ENCODE measurements around the gene ELL.
"Not testable (repeated sequence)": the region's sequence is repeated elsewhere in the genome, so short reads cannot be mapped to it uniquely, and the experiment has no call there.

Gene ELL

DNA sequence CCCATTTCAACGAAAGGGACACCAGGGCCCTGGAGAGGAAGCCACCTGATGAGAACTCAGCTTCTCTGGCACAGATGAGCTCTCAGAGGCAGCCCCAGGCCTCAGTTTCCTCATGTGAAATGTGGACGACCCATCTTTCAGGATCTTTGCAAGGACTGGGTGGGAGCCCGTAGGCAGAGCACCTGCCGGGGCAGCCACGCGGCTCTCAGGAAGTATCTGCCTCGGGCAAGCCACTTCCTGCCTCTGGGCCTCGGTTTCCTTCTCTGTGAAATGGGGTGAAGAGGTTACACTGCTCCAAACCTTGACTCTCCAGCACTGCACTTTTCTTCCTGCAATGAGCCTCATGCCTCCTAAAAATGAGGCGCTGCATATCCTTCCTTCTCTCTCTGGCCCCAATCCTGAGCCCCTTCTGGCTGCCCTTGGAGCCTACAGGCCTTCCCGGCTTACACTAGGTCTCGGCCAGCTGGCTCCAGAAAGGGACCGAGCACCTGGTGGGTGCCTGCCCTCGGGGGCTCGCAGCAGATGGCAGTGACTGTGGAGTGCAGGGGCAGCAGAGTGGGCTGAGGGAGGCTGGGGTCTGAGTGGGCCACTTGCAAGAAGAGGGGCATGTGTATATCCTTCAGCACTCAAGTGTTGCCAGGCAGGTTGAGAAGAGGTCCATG lies 99.2 kb downstream of the ELL start:
- no peak for DNase-seq (ENCODE audit: low read depth in 2 of 2)

GRCh38 chr19:18421371-18421959 lies 100.4 kb downstream of the ELL start:
- no peak for DNase-seq (ENCODE audit: low read depth in 2 of 2)

- DNase-seq (ENCODE audit: low read depth in 2 of 2) = no peak
Observed at GRCh38 chr19:18420930-18421329, 100.9 kb downstream of the ELL start.

GRCh38 chr19:18419699-18420460 lies 102.0 kb downstream of the ELL start:
- no peak for DNase-seq (ENCODE audit: low read depth in 2 of 2)

GRCh38 chr19:18419195-18419698 lies 102.6 kb downstream of the ELL start, which contains the start of gene SSBP4:
Gene SSBP4 (plus strand): TSS chr19:18419398. CDS start chr19:18419649, 251 bp downstream.
- DNase-seq (ENCODE audit: low read depth in 2 of 2) = no peak

GRCh38 chr19:18418483-18419194 lies 103.2 kb downstream of the ELL start:
- DNase-seq (ENCODE audit: low read depth in 2 of 2) = no peak

DNA sequence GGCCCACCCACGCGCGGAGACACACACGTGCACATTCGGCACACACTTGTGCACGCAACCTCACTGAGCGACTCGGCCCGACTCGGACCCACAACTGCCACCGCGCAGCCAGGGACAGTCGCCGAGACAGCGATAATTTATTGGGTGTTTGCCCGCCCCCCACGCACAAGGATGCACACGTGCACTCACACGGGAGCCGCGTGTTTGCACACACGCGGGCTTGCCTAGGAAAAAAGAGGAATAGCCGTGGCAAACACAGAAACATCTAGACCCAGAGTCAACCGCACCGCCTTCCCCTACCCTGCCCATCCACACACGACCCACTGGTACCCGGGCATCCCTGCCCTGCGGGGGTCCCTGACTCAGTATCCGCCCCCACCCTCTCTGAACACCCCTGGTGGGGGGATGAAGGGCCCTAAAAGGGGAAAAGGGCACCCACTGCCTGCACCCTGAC lies 103.8 kb downstream of the ELL start:
- DNase-seq (ENCODE audit: low read depth in 2 of 2) = no peak

DNA sequence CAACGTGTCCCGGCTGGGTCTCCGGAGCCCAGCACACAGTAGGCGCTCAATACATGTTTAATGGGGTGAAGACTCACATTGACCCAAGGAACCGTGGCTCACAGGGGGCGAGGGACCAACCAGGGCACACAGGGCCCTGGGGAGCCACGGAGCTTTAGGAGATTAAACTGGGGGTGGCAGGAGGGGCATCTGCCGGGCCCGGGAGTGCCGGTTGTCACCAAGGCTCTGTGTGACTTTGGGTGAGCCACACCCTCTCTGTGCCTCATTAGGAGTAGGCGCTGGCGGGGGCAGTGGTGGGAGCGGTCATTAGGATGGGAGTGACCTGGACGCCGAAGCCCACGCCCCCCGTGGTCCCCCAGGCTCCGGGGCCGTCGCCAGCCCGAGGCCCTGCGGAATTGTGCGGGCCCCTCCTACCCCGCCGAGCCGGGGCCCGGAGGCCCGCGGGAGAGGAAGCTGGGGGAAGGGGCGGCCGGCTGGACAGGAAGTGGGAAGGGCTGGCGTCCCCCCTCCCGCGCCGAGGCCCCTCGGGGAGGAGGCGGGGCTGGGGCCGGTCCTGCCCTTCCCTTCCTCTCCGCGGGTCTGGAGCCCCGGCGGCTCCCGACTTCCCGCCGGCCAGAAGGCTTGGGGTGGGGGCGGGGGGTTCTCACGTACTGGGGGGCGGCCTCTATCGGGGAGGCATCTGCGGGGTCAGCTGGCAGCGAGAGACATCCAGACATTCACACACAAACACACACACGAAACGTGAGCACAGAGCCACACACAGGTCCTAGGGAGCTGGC lies 104.4 kb downstream of the ELL start:
- no peak for DNase-seq (ENCODE audit: low read depth in 2 of 2)

- DNase-seq (ENCODE audit: low read depth in 2 of 2) = no peak
Observed at GRCh38 chr19:18416778-18417249, 105.1 kb downstream of the ELL start.

DNA sequence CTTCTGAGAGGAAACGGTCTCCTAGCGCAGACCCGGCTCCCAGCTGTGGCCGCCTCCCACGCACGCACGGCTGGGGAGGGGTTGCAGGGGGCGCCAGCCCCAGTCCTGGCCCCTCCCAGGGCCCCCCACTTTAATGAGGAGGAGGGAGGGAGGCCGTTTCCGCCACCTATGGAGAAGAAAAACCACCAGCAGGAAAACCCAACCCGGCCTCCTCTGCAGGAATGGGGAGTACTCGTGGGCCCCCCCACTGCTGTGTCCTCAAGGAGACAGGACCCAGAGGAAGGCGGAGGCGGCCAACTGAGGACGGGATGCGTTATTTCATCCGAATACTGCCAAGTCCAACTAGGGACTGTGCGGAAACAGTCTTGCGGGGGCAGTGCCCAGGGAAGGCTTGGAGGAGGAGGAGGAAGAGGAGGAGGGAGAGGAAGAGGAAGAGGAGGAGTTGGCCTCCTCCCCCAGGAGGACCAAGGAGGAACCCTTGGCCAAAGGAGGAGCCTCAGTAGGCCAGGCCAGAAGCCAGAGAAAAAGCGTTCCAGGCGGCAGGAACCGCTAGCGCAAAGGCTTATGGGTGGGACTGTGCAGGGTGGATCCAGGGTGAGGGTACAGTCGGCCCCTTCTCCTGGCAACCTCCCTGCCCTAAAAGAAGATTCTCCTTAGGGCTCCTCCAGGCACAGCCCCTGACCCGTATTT lies 106.5 kb downstream of the ELL start:
- DNase-seq (ENCODE audit: low read depth in 2 of 2) = no peak

- no peak for DNase-seq (ENCODE audit: low read depth in 2 of 2)
Observed at GRCh38 chr19:18414504-18415177, 107.2 kb downstream of the ELL start.

- DNase-seq (ENCODE audit: low read depth in 2 of 2) = no peak
Observed at GRCh38 chr19:18412610-18413239, 109.1 kb downstream of the ELL start.

- no peak for DNase-seq (ENCODE audit: low read depth in 2 of 2)
Observed at GRCh38 chr19:18408053-18408476, 113.8 kb downstream of the ELL start.

DNA sequence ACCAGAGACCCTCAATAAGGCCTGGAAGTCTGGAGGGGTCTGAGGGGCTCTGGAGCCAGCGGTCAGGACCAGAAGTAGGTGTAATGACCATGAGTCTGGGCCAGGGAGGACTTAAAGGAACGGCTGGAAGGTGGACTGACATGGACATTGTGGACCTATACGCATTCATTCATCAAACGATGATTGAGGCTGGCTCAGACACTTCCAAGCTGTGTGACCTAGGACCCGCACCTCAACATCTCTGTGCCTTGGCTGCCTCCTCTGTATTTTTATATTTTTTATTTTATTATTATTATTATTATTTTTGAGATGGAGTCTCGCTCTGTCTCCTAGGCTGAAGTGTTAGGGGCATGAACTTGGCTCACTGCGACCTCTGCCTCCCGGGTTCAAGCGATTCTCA lies 115.1 kb downstream of the ELL start:
- DNase-seq (ENCODE audit: low read depth in 2 of 2) = no peak

DNA sequence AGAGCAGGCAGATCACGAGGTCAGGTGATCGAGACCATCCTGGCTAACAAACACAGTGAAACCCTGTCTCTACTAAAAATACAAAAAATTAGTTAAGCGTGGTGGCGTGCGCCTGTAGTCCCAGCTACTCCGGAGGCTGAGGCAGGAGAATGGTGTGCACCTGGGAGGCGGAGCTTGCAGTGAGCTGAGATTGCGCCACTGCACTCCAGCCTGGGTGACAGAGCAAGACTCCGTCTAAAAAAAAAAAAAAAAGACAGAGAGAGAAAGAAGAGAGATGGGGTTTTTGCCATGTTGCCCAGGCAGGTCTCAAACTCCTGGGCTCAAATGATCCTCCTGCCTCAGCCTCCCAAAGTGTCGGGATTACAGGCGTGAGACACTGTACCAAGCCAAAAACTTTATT lies 116.1 kb downstream of the ELL start:
- DNase-seq (ENCODE audit: low read depth in 2 of 2) = not testable (repeated sequence)

GRCh38 chr19:18402455-18403248 lies 119.2 kb downstream of the ELL start:
- DNase-seq (ENCODE audit: low read depth in 2 of 2) = not testable (repeated sequence)

DNA sequence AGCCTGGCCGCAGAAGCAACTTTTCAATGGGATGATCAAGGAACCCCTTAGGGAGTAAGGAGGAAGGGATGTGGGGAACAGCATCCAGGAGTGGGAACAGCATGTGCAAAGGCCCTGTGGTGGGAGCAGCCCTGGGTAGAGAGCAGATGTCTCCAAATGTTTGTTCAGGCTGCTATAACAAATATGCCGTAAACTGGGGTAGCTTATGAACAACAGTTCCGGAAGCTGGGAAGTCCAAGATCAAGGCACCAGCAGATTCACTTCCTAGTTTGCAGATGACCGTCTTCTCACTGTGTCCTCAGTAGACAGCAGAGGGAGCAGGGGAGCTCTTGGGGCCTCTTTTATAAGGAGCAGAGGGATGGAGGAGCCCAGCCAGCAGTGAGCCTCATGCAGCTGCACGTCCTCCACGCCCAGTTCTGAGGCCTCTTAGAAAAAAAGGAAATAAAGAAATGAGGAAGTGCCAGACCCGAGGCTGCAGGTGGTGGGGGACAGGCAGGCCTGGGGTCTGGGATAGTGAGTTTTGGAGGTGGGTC lies 120.2 kb downstream of the ELL start:
- no peak for DNase-seq (ENCODE audit: low read depth in 2 of 2)

DNA sequence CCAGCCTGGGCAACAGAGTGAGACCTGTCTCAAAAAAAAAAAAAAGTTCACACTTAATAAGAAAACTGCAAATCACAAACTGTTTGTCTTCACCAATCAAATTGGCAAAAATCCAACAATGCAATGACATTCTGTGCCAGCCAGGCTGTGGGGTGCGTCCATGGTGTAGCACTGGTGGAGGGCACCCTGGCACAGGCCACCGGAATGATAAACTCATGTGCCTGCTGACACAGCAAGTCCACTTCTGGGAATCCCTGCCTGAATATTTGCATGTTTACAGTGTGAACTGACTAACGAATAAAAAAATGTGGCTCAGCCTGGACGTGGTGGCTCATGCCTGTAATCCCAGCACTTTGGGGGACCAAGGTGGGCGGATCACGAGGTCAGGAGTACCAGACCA lies 122.9 kb downstream of the ELL start:
- DNase-seq (ENCODE audit: low read depth in 2 of 2) = no peak
